GM23338 (cell line): Measurements from ENCODE around the gene MSRB1. TPM values are rescaled to one million over a fixed set of nuclear protein-coding genes. Genes with fewer than 3 reads are reported as not detected.

Experiments
- ATAC-seq: fragments of 200-7000 bp; cut with Tn5 transposase; 3 replicates; pipeline ENCODE4 v1.9.1; 2020
- DNase-seq: peaks from one replicate; pipeline ENCODE4 v3.0.0-alpha.2; 2015; ENCODE audit warnings: low spot score
- H2AFZ ChIP-seq: fragments of 200-600 bp; sonication (generic); 2 replicates; pipeline ENCODE4 v1.8.0; 2016; ENCODE audit warnings: antibody characterized with exemption, mild to moderate bottlenecking, moderate library complexity
- H3F3A ChIP-seq: fragments of 200-600 bp; sonication (generic); replicated peaks from 2 replicates; pipeline ENCODE4 v1.8.0; 2017; ENCODE audit warnings: antibody characterized with exemption, mixed run types, low read depth
- H3K27ac ChIP-seq: fragments of 200-600 bp; sonication (generic); 2 replicates; pipeline ENCODE4 v1.6.1; 2016; ENCODE audit warnings: low read depth
- H3K27me3 ChIP-seq: fragments of 200-600 bp; sonication (generic); 2 replicates; pipeline ENCODE4 v1.8.0; 2016; ENCODE audit warnings: mild to moderate bottlenecking, mixed run types, moderate library complexity; ENCODE audit not compliant: insufficient read depth
- H3K36me3 ChIP-seq: fragments of 200-600 bp; sonication (generic); 2 replicates; pipeline ENCODE4 v1.8.0; 2016; ENCODE audit warnings: mild to moderate bottlenecking; ENCODE audit not compliant: insufficient read depth
- H3K4me1 ChIP-seq: fragments of 200-600 bp; sonication (generic); 2 replicates; pipeline ENCODE4 v1.8.0; 2016; ENCODE audit warnings: mild to moderate bottlenecking, moderate library complexity; ENCODE audit not compliant: insufficient read depth
- H3K4me2 ChIP-seq: fragments of 200-600 bp; sonication (generic); 2 replicates; pipeline ENCODE4 v1.7.1; 2017; ENCODE audit warnings: mixed run types
- H3K4me3 ChIP-seq: fragments of 200-600 bp; sonication (generic); 2 replicates; pipeline ENCODE4 v1.6.1; 2016; ENCODE audit warnings: mixed run types
- H3K79me2 ChIP-seq: fragments of 200-600 bp; sonication (generic); replicated peaks from 2 replicates; pipeline ENCODE4 v1.8.0; 2017; ENCODE audit warnings: mild to moderate bottlenecking; ENCODE audit not compliant: insufficient read depth
- H3K9me2 ChIP-seq: fragments of 200-600 bp; sonication (generic); 2 replicates; pipeline ENCODE4 v1.8.0; 2017; ENCODE audit not compliant: insufficient read depth
- H4K20me1 ChIP-seq: fragments of 200-600 bp; sonication (generic); replicated peaks from 2 replicates; pipeline ENCODE4 v1.8.0; 2017; ENCODE audit warnings: mild to moderate bottlenecking; ENCODE audit not compliant: insufficient read depth
- H3K27ac Mint-ChIP-seq: 2 replicates; pipeline ENCODE4 v1.8.0; 2020; ENCODE audit warnings: inconsistent platforms, mild to moderate bottlenecking, moderate library complexity, mixed read lengths
- H3K27me3 Mint-ChIP-seq: 3 replicates; pipeline ENCODE4 v1.8.0; 2022; ENCODE audit warnings: low read depth, mild to moderate bottlenecking, moderate library complexity, mixed read lengths, inconsistent platforms; ENCODE audit not compliant: insufficient read depth, poor library complexity
- H3K36me3 Mint-ChIP-seq: 3 replicates; pipeline ENCODE4 v1.8.0; 2021; ENCODE audit warnings: low read depth, mild to moderate bottlenecking, inconsistent platforms, moderate library complexity, mixed read lengths
- H3K4me1 Mint-ChIP-seq: 3 replicates; pipeline ENCODE4 v1.8.0; 2020; ENCODE audit warnings: mild to moderate bottlenecking, inconsistent platforms, mixed read lengths
- H3K4me3 Mint-ChIP-seq: 3 replicates; pipeline ENCODE4 v1.8.0; 2021; ENCODE audit warnings: moderate library complexity, mild to moderate bottlenecking, inconsistent platforms, mixed read lengths
- H3K9me3 Mint-ChIP-seq: 3 replicates; pipeline ENCODE4 v1.8.0; 2020; ENCODE audit warnings: moderate library complexity, mild to moderate bottlenecking, inconsistent platforms, mixed read lengths
- CREB1 ChIP-seq: fragments of 250-450 bp; sonication (Bioruptor Pico); IDR thresholded peaks from 2 replicates; pipeline ENCODE4 v1.5.0; 2020; ENCODE audit warnings: low read depth, mild to moderate bottlenecking, moderate library complexity
- NANOG ChIP-seq: IDR thresholded peaks from 2 replicates; pipeline ENCODE4 v1.6.1; 2016; ENCODE audit warnings: antibody characterized with exemption, borderline replicate concordance
- REST ChIP-seq: IDR thresholded peaks from one replicate; pipeline ENCODE4 v1.6.1; 2018; ENCODE audit warnings: antibody characterized with exemption; ENCODE audit not compliant: unreplicated experiment
- STAT1 ChIP-seq: IDR thresholded peaks from one replicate; pipeline ENCODE4 v1.6.1; 2016; ENCODE audit warnings: antibody characterized with exemption; ENCODE audit not compliant: unreplicated experiment
- ZNF114 ChIP-seq: fragments of 250-450 bp; sonication (Bioruptor Pico); IDR thresholded peaks from 2 replicates; pipeline ENCODE4 v1.5.0; 2020; ENCODE audit warnings: mild to moderate bottlenecking, moderate library complexity
- ZNF331 ChIP-seq: fragments of 250-450 bp; sonication (Bioruptor Pico); IDR thresholded peaks from 2 replicates; pipeline ENCODE4 v1.5.0; 2020; ENCODE audit warnings: low read depth, mild to moderate bottlenecking, moderate library complexity
- polyA plus RNA-seq: library from polyadenylated mRNA; unstranded; fragments of >200 nt; fragmentation: Nextera tagmentation; extraction: Ambion mirVana; gene quantifications from 2 replicates; pipeline ENCODE4 v1.2.1, GENCODE V29; 2016
- total RNA-seq: library from RNA; depleted of rRNA; stranded (reverse); fragments of >200 nt; shearing (Covaris generic); gene quantifications from 2 replicates; pipeline ENCODE4 v1.2.3, GENCODE V29; 2014
- TF ChIP-seq, protein P1 (sequence below), 2 experiments: fragments of 200-600 bp in 1 of 2; sonication (generic) in 1 of 2; conservative IDR thresholded peaks; 2 replicates each; pipeline versions ENCODE4 v1.5.1 to v1.6.1; 2016 to 2017; ENCODE audit warnings: antibody characterized with exemption in 2 of 2, low read depth in 2 of 2, mild to moderate bottlenecking in 2 of 2, moderate library complexity in 1 of 2
- TF ChIP-seq, protein P2 (sequence below): fragments of 250-450 bp; sonication (Bioruptor Pico); IDR thresholded peaks from 2 replicates; pipeline ENCODE4 v1.5.0; 2020; ENCODE audit warnings: mild to moderate bottlenecking, moderate library complexity

MSRB1 gene
- total and polyA plus RNA-seq, 2 experiments from 2014 or later, result 30.4 to 31.3 TPM

- TF ChIP-seq, protein P1, sequence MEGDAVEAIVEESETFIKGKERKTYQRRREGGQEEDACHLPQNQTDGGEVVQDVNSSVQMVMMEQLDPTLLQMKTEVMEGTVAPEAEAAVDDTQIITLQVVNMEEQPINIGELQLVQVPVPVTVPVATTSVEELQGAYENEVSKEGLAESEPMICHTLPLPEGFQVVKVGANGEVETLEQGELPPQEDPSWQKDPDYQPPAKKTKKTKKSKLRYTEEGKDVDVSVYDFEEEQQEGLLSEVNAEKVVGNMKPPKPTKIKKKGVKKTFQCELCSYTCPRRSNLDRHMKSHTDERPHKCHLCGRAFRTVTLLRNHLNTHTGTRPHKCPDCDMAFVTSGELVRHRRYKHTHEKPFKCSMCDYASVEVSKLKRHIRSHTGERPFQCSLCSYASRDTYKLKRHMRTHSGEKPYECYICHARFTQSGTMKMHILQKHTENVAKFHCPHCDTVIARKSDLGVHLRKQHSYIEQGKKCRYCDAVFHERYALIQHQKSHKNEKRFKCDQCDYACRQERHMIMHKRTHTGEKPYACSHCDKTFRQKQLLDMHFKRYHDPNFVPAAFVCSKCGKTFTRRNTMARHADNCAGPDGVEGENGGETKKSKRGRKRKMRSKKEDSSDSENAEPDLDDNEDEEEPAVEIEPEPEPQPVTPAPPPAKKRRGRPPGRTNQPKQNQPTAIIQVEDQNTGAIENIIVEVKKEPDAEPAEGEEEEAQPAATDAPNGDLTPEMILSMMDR (conservative IDR thresholded peaks at IDR 0.05; ENCODE audit: low read depth in 2 of 2), result no peak
- no peak for TF ChIP-seq REST
- TF ChIP-seq NANOG, result no peak
Observed at GRCh38 chr16:1930338-1930720, 12.7 kb downstream of the MSRB1 start (continued).

GRCh38 chr16:1929578-1930337, 13.2 kb downstream of the MSRB1 start:
- Histone ChIP-seq H3F3A (no peaks in the 10 kb centered on the region), H3K4me3 (peak overlapping the region; percentile 66), H3K27me3 (peaks cover 24% of the 10 kb centered on the region), H3K36me3 (no peaks in the 10 kb centered on the region), H2AFZ (peak overlapping the region; percentile 94), H3K27ac (no peak overlapping the region), H4K20me1 (no peaks in the 10 kb centered on the region), H3K4me1 (0 out of 2 replicates have a peak, but pooled peaks cover 2% of the 10 kb centered on the region), H3K9me2 (no peaks in the 10 kb centered on the region), H3K4me2 (peak overlapping the region; percentile 84), H3K79me2 (no peaks in the 10 kb centered on the region)
- H3K9me3 Mint-ChIP-seq, result no peaks in the 10 kb centered on the region
- TF ChIP-seq, protein P2, sequence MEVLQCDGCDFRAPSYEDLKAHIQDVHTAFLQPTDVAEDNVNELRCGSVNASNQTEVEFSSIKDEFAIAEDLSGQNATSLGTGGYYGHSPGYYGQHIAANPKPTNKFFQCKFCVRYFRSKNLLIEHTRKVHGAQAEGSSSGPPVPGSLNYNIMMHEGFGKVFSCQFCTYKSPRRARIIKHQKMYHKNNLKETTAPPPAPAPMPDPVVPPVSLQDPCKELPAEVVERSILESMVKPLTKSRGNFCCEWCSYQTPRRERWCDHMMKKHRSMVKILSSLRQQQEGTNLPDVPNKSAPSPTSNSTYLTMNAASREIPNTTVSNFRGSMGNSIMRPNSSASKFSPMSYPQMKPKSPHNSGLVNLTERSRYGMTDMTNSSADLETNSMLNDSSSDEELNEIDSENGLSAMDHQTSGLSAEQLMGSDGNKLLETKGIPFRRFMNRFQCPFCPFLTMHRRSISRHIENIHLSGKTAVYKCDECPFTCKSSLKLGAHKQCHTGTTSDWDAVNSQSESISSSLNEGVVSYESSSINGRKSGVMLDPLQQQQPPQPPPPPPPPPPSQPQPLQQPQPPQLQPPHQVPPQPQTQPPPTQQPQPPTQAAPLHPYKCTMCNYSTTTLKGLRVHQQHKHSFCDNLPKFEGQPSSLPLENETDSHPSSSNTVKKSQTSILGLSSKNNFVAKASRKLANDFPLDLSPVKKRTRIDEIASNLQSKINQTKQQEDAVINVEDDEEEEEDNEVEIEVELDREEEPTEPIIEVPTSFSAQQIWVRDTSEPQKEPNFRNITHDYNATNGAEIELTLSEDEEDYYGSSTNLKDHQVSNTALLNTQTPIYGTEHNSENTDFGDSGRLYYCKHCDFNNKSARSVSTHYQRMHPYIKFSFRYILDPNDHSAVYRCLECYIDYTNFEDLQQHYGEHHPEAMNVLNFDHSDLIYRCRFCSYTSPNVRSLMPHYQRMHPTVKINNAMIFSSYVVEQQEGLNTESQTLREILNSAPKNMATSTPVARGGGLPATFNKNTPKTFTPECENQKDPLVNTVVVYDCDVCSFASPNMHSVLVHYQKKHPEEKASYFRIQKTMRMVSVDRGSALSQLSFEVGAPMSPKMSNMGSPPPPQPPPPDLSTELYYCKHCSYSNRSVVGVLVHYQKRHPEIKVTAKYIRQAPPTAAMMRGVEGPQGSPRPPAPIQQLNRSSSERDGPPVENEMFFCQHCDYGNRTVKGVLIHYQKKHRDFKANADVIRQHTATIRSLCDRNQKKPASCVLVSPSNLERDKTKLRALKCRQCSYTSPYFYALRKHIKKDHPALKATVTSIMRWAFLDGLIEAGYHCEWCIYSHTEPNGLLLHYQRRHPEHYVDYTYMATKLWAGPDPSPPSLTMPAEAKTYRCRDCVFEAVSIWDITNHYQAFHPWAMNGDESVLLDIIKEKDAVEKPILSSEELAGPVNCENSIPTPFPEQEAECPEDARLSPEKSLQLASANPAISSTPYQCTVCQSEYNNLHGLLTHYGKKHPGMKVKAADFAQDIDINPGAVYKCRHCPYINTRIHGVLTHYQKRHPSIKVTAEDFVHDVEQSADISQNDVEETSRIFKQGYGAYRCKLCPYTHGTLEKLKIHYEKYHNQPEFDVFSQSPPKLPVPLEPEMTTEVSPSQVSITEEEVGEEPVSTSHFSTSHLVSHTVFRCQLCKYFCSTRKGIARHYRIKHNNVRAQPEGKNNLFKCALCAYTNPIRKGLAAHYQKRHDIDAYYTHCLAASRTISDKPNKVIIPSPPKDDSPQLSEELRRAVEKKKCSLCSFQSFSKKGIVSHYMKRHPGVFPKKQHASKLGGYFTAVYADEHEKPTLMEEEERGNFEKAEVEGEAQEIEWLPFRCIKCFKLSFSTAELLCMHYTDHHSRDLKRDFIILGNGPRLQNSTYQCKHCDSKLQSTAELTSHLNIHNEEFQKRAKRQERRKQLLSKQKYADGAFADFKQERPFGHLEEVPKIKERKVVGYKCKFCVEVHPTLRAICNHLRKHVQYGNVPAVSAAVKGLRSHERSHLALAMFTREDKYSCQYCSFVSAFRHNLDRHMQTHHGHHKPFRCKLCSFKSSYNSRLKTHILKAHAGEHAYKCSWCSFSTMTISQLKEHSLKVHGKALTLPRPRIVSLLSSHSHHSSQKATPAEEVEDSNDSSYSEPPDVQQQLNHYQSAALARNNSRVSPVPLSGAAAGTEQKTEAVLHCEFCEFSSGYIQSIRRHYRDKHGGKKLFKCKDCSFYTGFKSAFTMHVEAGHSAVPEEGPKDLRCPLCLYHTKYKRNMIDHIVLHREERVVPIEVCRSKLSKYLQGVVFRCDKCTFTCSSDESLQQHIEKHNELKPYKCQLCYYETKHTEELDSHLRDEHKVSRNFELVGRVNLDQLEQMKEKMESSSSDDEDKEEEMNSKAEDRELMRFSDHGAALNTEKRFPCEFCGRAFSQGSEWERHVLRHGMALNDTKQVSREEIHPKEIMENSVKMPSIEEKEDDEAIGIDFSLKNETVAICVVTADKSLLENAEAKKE (CRISPR knock-in tag), result no peak
- no peak for TF ChIP-seq ZNF114
- TF ChIP-seq CREB1 (CRISPR knock-in tag), result peak; percentile 61
- TF ChIP-seq NANOG, result no peak
- no peak for TF ChIP-seq ZNF331
- TF ChIP-seq STAT1, result no peak
- TF ChIP-seq, protein P1 (conservative IDR thresholded peaks at IDR 0.05; ENCODE audit: low read depth in 2 of 2), result peak; percentile 57 to 94
- H3K27me3 Mint-ChIP-seq, result peaks cover 33% of the 10 kb centered on the region
- peaks cover 7% of the 10 kb centered on the region for H3K4me1 Mint-ChIP-seq
- no peaks in the 10 kb centered on the region for H3K36me3 Mint-ChIP-seq
- DNase-seq (peak; percentile 83), ATAC-seq (peak; percentile 80)
- no peak overlapping the region; the same call in 2 of the 3 replicates for H3K4me3 Mint-ChIP-seq
- H3K27ac Mint-ChIP-seq, result no peak overlapping the region
